Endothelial cell of umbilical vein (primary cell): ENCODE results near the gene SLC25A19. TPM values are rescaled to one million over a fixed set of nuclear protein-coding genes. Genes with fewer than 3 reads are reported as not detected.

Source experiments
- BruUV-seq: library from RNA; stranded (reverse); fragments of 400-500 nt; replicated peaks from 2 replicates; lab custom pipeline; 2021; lab: Mats Ljungman, UMichigan
- CTCF ChIA-PET: fragments of 300-600, 350-600 bp; sonication (Branson Sonifier 250); formaldehyde crosslinking; loops from one replicate; lab custom pipeline; 2021; ENCODE audit warnings: antibody characterized with exemption, inconsistent platforms; lab: Charles Lee
- POLR2A ChIA-PET: fragments of 300-600, 350-600 bp; sonication (Branson Sonifier 250); formaldehyde crosslinking; loops from one replicate; lab custom pipeline; 2021; ENCODE audit warnings: antibody characterized with exemption, inconsistent platforms; lab: Charles Lee
- DNase-seq: peaks from one replicate; pipeline ENCODE4 v3.0.0-alpha.2; 2011; ENCODE audit warnings: low read depth, low spot score
- FAIRE-seq: peaks from 2 replicates; lab custom pipeline; 2011; peaks lifted over from hg19 to GRCh38; lab: Jason Lieb, UNC
- H2AFZ ChIP-seq: 2 replicates; pipeline ENCODE4 v1.6.0; 2012; ENCODE audit warnings: low read depth, low read length, control low read depth, inconsistent platforms
- H3K27ac ChIP-seq: 2 replicates; pipeline ENCODE4 v1.5.1; 2011; ENCODE audit warnings: low read depth, mild to moderate bottlenecking, control low read depth, low read length, moderate library complexity; ENCODE audit not compliant: insufficient read depth
- H3K27me3 ChIP-seq, 2 experiments: 2 replicates each; pipeline versions ENCODE4 v1.6.0 to v1.6.1; 2011; ENCODE audit warnings: low read length in 2 of 2, mixed read lengths in 1 of 2; ENCODE audit not compliant: control insufficient read depth in 2 of 2, insufficient read depth in 2 of 2
- H3K36me3 ChIP-seq, 2 experiments: 2 replicates in 1 of 2; 3 replicates in 1 of 2; pipeline ENCODE4 v1.5.1; 2011; ENCODE audit warnings: low read length in 2 of 2, mild to moderate bottlenecking in 1 of 2, moderate library complexity in 1 of 2; ENCODE audit not compliant: control insufficient read depth in 2 of 2, insufficient read depth in 2 of 2; ENCODE audit errors: extremely low read depth in 1 of 2
- H3K4me1 ChIP-seq: 3 replicates; pipeline ENCODE4 v1.5.1; 2011; ENCODE audit warnings: mild to moderate bottlenecking, low read length; ENCODE audit not compliant: control insufficient read depth, insufficient read depth; ENCODE audit errors: extremely low read depth
- H3K4me2 ChIP-seq: 2 replicates; pipeline ENCODE4 v1.6.1; 2011; ENCODE audit warnings: low read length, control low read depth, mixed read lengths; ENCODE audit not compliant: insufficient read depth
- H3K4me3 ChIP-seq, 3 experiments: fragments of 200-600 bp in 1 of 3; sonication (generic), shearing (Covaris generic) in 1 of 3; replicated peaks in 1 of 3; 2 replicates each; pipeline ENCODE4 v1.5.1; 2011 to 2016; ENCODE audit warnings: control low read depth in 3 of 3, low read length in 3 of 3, mild to moderate bottlenecking in 2 of 3, inconsistent platforms in 1 of 3, low read depth in 1 of 3, moderate library complexity in 1 of 3; ENCODE audit not compliant: insufficient read depth in 1 of 3
- H3K79me2 ChIP-seq: 2 replicates; pipeline ENCODE4 v1.6.0; 2012; ENCODE audit warnings: low read length, inconsistent platforms; ENCODE audit not compliant: control insufficient read depth, insufficient read depth
- H3K9ac ChIP-seq: replicated peaks from 2 replicates; pipeline ENCODE3; 2011; ENCODE audit warnings: low read length, control low read depth; ENCODE audit not compliant: insufficient read depth; ENCODE audit errors: extremely low read depth
- H3K9me1 ChIP-seq: replicated peaks from 3 replicates; pipeline ENCODE4 v1.6.0; 2011; ENCODE audit warnings: mild to moderate bottlenecking, low read length; ENCODE audit not compliant: control insufficient read depth, insufficient read depth; ENCODE audit errors: extremely low read depth
- H3K9me3 ChIP-seq: replicated peaks from 2 replicates; pipeline ENCODE4 v1.5.1; 2012; ENCODE audit warnings: low read length, inconsistent platforms; ENCODE audit not compliant: control insufficient read depth, insufficient read depth
- H4K20me1 ChIP-seq: replicated peaks from 2 replicates; pipeline ENCODE3; 2011; ENCODE audit warnings: mild to moderate bottlenecking, low read length; ENCODE audit not compliant: control insufficient read depth, insufficient read depth; ENCODE audit errors: extremely low read depth
- EZH2 ChIP-seq: IDR thresholded peaks from 2 replicates; pipeline ENCODE4 v1.6.1; 2012; ENCODE audit warnings: borderline replicate concordance, low read depth, mild to moderate bottlenecking, moderate library complexity, low read length, inconsistent platforms; ENCODE audit not compliant: severe bottlenecking
- FOS ChIP-seq: IDR thresholded peaks from 2 replicates; pipeline ENCODE4 v1.6.1; 2011; ENCODE audit warnings: mild to moderate bottlenecking, low read length, moderate library complexity, borderline replicate concordance; ENCODE audit not compliant: insufficient read depth
- GATA2 ChIP-seq: IDR thresholded peaks from 2 replicates; pipeline ENCODE4 v1.7.0; 2011; ENCODE audit warnings: low read depth, mild to moderate bottlenecking, moderate library complexity, mixed read lengths, low read length; ENCODE audit not compliant: insufficient read length, insufficient read depth
- JUN ChIP-seq: IDR thresholded peaks from 2 replicates; pipeline ENCODE4 v1.6.1; 2011; ENCODE audit warnings: borderline replicate concordance, low read depth; ENCODE audit not compliant: insufficient read length, insufficient read depth
- MYC ChIP-seq: IDR thresholded peaks from one replicate; pipeline ENCODE4 v1.6.1; 2011; ENCODE audit warnings: mild to moderate bottlenecking, low read depth, low read length
- POLR2A ChIP-seq: IDR thresholded peaks from 2 replicates; pipeline ENCODE4 v1.6.1; 2012; ENCODE audit warnings: low read depth, mild to moderate bottlenecking, control low read depth, low read length
- POLR2AphosphoS5 ChIP-seq: IDR thresholded peaks from 2 replicates; pipeline ENCODE4 v1.6.1; 2012; ENCODE audit warnings: low read depth, mild to moderate bottlenecking, control low read depth, low read length, moderate library complexity; ENCODE audit not compliant: insufficient read depth
- dilution Hi-C: fragments of 300-500 bp; cut with MboI; formaldehyde crosslinking; loops from one replicate; pipeline ENCODE4 v1.15.0; 2019; ENCODE audit warnings: low sequenced_read_pairs; ENCODE audit not compliant: extremely low pct_ligation_motif_present
- intact Hi-C: fragments of 100-400 bp; cut with micrococcal nuclease; formaldehyde crosslinking; loops from one replicate; pipeline ENCODE4 v1.10.0; 2022
- polyA plus RNA-seq, 4 experiments: library from polyadenylated mRNA; depleted of rRNA in 3 of 4; stranded (reverse) in 3 of 4; unstranded in 1 of 4; fragments of >200 nt; gene quantifications; 2 replicates each; pipeline versions ENCODE4 v1.2.1 to v1.2.3, GENCODE V29; 2011 to 2012; ENCODE audit warnings: missing spikeins in 1 of 4
- total RNA-seq: library from RNA; stranded (reverse); gene quantifications from 2 replicates; pipeline ENCODE4 v1.2.3, GENCODE V29; 2021
- TF ChIP-seq, protein P1 (sequence below): IDR thresholded peaks from 2 replicates; pipeline ENCODE4 v1.6.1; 2011; ENCODE audit not compliant: insufficient read depth, insufficient read length
- TF ChIP-seq, protein P2 (sequence below), 2 donors: IDR thresholded peaks; 1 replicate in 1 of 2; 2 replicates in 1 of 2; pipeline ENCODE4 v1.5.1; 2011; ENCODE audit warnings: low read length in 2 of 2, mild to moderate bottlenecking in 2 of 2, moderate library complexity in 2 of 2, control low read depth in 1 of 2, inconsistent platforms in 1 of 2, low read depth in 1 of 2; ENCODE audit not compliant: insufficient read depth in 1 of 2; ENCODE audit errors: extremely low read depth in 1 of 2

SLC25A19 gene
- total and polyA plus RNA-seq, 2 donors (not counting 3 experiments of a cell fraction or from before 2014, with no cell fraction given): 20.6 to 20.9 TPM

DNA sequence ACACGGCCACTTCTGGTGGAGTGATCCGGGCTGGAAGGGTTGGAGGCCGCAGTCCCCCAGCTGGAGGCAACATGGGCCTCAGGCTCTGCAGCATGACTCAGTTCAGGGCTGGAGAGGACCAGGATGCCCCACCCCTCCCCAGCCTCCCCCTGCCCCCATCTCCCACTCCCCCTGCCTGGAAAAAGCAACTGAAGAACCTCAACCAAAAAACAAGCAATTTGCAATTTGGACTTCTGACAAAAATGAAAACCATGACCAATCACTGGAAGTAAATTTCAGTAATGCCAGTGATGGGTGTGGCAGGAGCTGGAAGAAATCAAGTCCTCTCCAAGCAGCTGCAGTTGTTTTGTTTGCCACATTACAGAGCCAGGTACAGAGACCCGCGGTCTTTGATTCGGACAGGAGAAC, 11.6 kb downstream of the SLC25A19 start:
- BruUV-seq: no TSS peak
- Histone ChIP-seq H3K9ac (no peak overlapping the region), H4K20me1 (no peaks in the 10 kb centered on the region), H3K79me2 (no peaks in the 10 kb centered on the region), H3K9me1 (no peaks in the 10 kb centered on the region), H3K4me3 (no peak overlapping the region), H2AFZ (no peak overlapping the region), H3K27me3 (no peaks in the 10 kb centered on the region), H3K27ac (no peak overlapping the region), H3K36me3 (no peaks in the 10 kb centered on the region), H3K9me3 (no peaks in the 10 kb centered on the region), H3K4me2 (no peak overlapping the region), H3K4me1 (no peaks in the 10 kb centered on the region)
- DNase-seq (no peak), FAIRE-seq (no peak)
- no peak for TF ChIP-seq JUN
- no peak for TF ChIP-seq MYC
- no peak for TF ChIP-seq POLR2AphosphoS5
- no peak for TF ChIP-seq FOS
- no peak for TF ChIP-seq GATA2
- TF ChIP-seq POLR2A: no peak
- TF ChIP-seq, protein P1, sequence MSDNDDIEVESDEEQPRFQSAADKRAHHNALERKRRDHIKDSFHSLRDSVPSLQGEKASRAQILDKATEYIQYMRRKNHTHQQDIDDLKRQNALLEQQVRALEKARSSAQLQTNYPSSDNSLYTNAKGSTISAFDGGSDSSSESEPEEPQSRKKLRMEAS: no peak
- no peak for TF ChIP-seq EZH2
- TF ChIP-seq, protein P2, sequence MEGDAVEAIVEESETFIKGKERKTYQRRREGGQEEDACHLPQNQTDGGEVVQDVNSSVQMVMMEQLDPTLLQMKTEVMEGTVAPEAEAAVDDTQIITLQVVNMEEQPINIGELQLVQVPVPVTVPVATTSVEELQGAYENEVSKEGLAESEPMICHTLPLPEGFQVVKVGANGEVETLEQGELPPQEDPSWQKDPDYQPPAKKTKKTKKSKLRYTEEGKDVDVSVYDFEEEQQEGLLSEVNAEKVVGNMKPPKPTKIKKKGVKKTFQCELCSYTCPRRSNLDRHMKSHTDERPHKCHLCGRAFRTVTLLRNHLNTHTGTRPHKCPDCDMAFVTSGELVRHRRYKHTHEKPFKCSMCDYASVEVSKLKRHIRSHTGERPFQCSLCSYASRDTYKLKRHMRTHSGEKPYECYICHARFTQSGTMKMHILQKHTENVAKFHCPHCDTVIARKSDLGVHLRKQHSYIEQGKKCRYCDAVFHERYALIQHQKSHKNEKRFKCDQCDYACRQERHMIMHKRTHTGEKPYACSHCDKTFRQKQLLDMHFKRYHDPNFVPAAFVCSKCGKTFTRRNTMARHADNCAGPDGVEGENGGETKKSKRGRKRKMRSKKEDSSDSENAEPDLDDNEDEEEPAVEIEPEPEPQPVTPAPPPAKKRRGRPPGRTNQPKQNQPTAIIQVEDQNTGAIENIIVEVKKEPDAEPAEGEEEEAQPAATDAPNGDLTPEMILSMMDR (IDR thresholded peaks at IDR 0.05; ENCODE audit: extremely low read depth in 1 of 2, insufficient read depth in 1 of 2, low read depth in 1 of 2, low read length in 2 of 2): no peak
- ChIA-PET CTCF (interaction anchor here (0.7 kb wide), 1 partner anchor 76 kb away, joined by 3 read pairs; no protein-coding TSS in a partner anchor), POLR2A (interaction anchor here (0.7 kb wide), 1 partner anchor 11 kb away, joined by 3 read pairs; the partner anchor contains the start of gene SLC25A19)
- intact Hi-C loops (no loop called here), dilution Hi-C loops (no loop called here)
